Gastroesophageal sphincter (tissue), 4 donors: ENCODE measurements around the gene THAP12. TPM values are rescaled to one million over a fixed set of nuclear protein-coding genes. Genes with fewer than 3 reads are reported as not detected.
A peak's percentile ranks its signal among the peaks of the same experiment; 100 is the strongest.
"Not testable (repeated sequence)": the region's sequence is repeated elsewhere in the genome, so short reads cannot be mapped to it uniquely, and the experiment has no call there.

Experiments used
- ATAC-seq: fragments of 150-250 bp; one replicate; pipeline ENCODE4 v1.9.1; 2016; ENCODE audit warnings: mild to moderate bottlenecking, moderate library complexity
- H3K27ac ChIP-seq, 4 donors: fragments of 200-600 bp; sonication (generic) in 3 of 4; 1 replicate in 3 of 4; 2 replicates in 1 of 4; pipeline ENCODE4 v1.5.1; 2016 to 2019
- H3K27me3 ChIP-seq: fragments of 200-600 bp; sonication (generic); one replicate; pipeline ENCODE4 v1.5.1; 2019
- H3K36me3 ChIP-seq, 2 donors: fragments of 200-600 bp; sonication (generic); one replicate each; pipeline ENCODE4 v1.5.1; 2019; ENCODE audit warnings: control low read depth in 1 of 2
- H3K4me1 ChIP-seq, 3 donors: fragments of 200-600 bp; sonication (generic); 1 replicate in 2 of 3; 2 replicates in 1 of 3; pipeline ENCODE4 v1.5.1; 2016 to 2019; ENCODE audit warnings: control low read depth in 2 of 3
- H3K4me3 ChIP-seq, 2 donors: fragments of 200-600 bp; sonication (generic); one replicate each; pipeline ENCODE4 v1.5.1; 2019; ENCODE audit warnings: mild to moderate bottlenecking in 1 of 2, moderate library complexity in 1 of 2
- H3K9me3 ChIP-seq, 3 donors: fragments of 200-600 bp; sonication (generic); one replicate each; pipeline ENCODE4 v1.5.1; 2017 to 2019; ENCODE audit warnings: control low read depth in 2 of 3
- EP300 ChIP-seq: sonication (generic); formaldehyde crosslinking; IDR thresholded peaks from one replicate; pipeline ENCODE4 v1.6.1; 2017; ENCODE audit warnings: antibody characterized with exemption, mild to moderate bottlenecking
- POLR2A ChIP-seq, 2 donors: fragments of 450-650 bp; IDR thresholded peaks; one replicate each; pipeline ENCODE4 v1.6.1; 2017; ENCODE audit warnings: antibody characterized with exemption in 2 of 2, mild to moderate bottlenecking in 2 of 2, moderate library complexity in 1 of 2
- POLR2AphosphoS5 ChIP-seq: sonication (generic); formaldehyde crosslinking; IDR thresholded peaks from one replicate; pipeline ENCODE4 v1.6.1; 2017; ENCODE audit warnings: antibody characterized with exemption
- WGBS, 2 donors: methylation state at CpG; one replicate each; pipeline ENCODE4 v1.1.5; 2018; ENCODE audit warnings: low coverage in 1 of 2; 5-methylcytosine and 5-hydroxymethylcytosine counted together
- total RNA-seq, 4 donors: library from RNA; depleted of rRNA; stranded (reverse); fragments of >200 nt; gene quantifications; one replicate each; pipeline ENCODE4 v1.1.0, GENCODE V29; 2016
- TF ChIP-seq, protein P1 (sequence below), 4 experiments: fragments of 200-600 bp in 2 of 4; fragments of 450-650 bp in 2 of 4; sonication (generic) in 1 of 4; IDR thresholded peaks; one replicate each; pipeline ENCODE4 v1.5.1; 2017 to 2019; ENCODE audit warnings: antibody characterized with exemption in 4 of 4, mild to moderate bottlenecking in 2 of 4, moderate library complexity in 2 of 4

THAP12 gene
- total RNA-seq, 4 donors from 2014 or later, result 20.7 to 38.6 (median 32.6) TPM

DNA sequence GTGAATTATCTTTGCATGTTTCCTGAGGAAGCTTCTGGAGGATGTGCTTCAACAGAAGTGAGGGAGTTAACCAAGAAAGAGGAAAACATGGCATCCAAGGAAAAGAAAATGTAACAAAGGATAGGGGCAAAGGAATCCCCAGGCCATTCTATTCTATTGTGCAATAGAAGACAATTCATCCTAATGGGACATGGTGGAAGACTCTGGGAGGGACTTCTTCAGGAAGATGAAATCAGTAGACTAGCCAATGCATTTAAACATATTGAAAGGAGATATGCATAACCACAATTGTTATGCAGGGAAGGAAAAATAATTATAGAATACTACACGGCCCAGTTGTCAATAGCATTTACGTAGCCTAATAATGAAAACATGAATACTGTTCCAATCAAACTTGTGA is 55.7 kb downstream of the THAP12 start:
- Histone ChIP-seq H3K36me3 (no peaks in the 10 kb centered on the region), H3K27me3 (peaks cover 26% of the 10 kb centered on the region), H3K27ac (no peak overlapping the region), H3K4me1 (peaks cover 0 to 9% (median 0%) of the 10 kb centered on the region in 3 donors), H3K9me3 (no peaks in the 10 kb centered on the region), H3K4me3 (no peak overlapping the region)
- TF ChIP-seq, protein P1, sequence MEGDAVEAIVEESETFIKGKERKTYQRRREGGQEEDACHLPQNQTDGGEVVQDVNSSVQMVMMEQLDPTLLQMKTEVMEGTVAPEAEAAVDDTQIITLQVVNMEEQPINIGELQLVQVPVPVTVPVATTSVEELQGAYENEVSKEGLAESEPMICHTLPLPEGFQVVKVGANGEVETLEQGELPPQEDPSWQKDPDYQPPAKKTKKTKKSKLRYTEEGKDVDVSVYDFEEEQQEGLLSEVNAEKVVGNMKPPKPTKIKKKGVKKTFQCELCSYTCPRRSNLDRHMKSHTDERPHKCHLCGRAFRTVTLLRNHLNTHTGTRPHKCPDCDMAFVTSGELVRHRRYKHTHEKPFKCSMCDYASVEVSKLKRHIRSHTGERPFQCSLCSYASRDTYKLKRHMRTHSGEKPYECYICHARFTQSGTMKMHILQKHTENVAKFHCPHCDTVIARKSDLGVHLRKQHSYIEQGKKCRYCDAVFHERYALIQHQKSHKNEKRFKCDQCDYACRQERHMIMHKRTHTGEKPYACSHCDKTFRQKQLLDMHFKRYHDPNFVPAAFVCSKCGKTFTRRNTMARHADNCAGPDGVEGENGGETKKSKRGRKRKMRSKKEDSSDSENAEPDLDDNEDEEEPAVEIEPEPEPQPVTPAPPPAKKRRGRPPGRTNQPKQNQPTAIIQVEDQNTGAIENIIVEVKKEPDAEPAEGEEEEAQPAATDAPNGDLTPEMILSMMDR (IDR thresholded peaks at IDR 0.05), result no peak
- TF ChIP-seq POLR2A (IDR thresholded peaks at IDR 0.05) (no peak), POLR2AphosphoS5 (no peak), EP300 (no peak)
- no peak for ATAC-seq
- 82% methylated on average over 2 of the region's 2 CpGs; no CpG with 5 or more reads in 1 of the 2 donors for WGBS, 2 donors

DNA sequence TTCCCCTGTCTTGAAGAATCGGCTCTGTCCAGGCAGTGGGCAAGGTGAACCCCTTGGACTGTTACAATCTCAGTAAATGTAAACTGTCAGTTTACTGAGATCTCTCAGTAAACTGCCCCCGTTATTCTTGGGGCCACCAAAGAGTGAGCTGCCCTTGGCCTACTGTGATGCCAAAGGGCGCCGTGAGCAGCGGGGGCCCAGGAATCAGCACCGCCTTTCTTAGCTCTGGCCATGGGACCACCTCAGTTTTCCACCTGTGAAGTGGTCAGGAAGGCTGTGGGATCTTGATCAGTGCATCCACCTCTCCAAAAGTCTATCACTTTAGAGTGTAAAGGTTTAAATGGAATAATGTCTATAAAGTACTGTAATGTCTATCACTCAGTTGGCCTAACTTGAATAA is 57.1 kb downstream of the THAP12 start:
- H3K9me3 ChIP-seq, result no peaks in the 10 kb centered on the region
- H3K27me3 ChIP-seq, result peaks cover 33% of the 10 kb centered on the region
- no peak for ATAC-seq
- no peak overlapping the region for H3K27ac ChIP-seq
- WGBS, 2 donors, result 90 to 91% methylated on average over 2 to 5 of the region's 6 CpGs
- H3K4me3 ChIP-seq, result no peak overlapping the region
- TF ChIP-seq, protein P1 (IDR thresholded peaks at IDR 0.05), result no peak
- TF ChIP-seq POLR2A (IDR thresholded peaks at IDR 0.05), result no peak
- TF ChIP-seq POLR2AphosphoS5, result no peak
- TF ChIP-seq EP300, result no peak
- H3K4me1 ChIP-seq, result peaks cover 0 to 12% (median 0%) of the 10 kb centered on the region in 3 donors
- no peaks in the 10 kb centered on the region for H3K36me3 ChIP-seq

DNA sequence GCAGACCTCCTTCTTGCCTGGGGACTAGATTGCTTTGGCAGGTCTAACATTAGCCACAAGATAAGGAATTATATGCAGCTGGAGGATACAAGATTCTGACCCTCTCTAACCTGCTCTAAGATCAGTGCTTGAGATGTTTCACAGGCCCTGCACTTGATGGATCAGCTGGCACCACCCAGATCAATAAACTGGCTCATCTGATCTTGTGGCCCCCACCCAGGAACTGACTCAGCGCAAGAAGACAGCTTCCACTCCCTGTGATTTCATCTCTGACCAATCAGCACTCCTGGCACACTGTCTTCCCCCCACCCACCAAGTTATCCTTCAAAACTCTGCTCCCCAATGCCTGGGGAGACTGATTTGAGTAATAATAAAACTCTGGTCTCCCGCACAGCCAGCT is 57.6 kb downstream of the THAP12 start:
- H3K9me3 ChIP-seq, H3K27ac ChIP-seq, ATAC-seq, H3K4me3 ChIP-seq, H3K36me3 ChIP-seq: not testable (repeated sequence)
- Histone ChIP-seq H3K4me1 (peaks cover 0 to 15% (median 0%) of the 10 kb centered on the region in 3 donors), H3K27me3 (peaks cover 33% of the 10 kb centered on the region)
- WGBS, 2 donors, result 100% methylated on average over 1 of the region's 2 CpGs

DNA sequence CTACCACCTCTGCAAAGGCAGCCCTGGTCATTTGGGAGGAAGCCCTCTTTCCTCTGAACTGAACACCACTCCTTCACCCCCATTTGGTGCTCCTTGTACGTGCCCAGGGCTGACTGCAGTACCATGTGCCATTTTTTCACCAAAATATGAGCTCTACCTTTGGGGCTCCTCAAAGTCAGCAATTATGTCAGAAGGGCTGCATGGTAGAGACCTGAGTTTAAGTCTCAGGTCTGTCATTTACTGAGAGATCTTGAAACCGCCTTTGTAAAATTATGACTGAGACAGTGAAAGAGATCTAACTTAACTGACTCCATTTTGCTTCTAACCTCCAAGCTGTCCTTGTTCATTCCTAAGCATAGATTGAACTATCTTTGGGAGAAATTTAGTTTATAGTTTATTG is 58.0 kb downstream of the THAP12 start:
- H3K27ac ChIP-seq, result no peak overlapping the region
- peaks cover 0 to 15% (median 0%) of the 10 kb centered on the region in 3 donors for H3K4me1 ChIP-seq
- H3K9me3 ChIP-seq, result no peaks in the 10 kb centered on the region
- TF ChIP-seq, protein P1 (IDR thresholded peaks at IDR 0.05), result no peak
- no peak for TF ChIP-seq POLR2A (IDR thresholded peaks at IDR 0.05)
- no peak for TF ChIP-seq EP300
- TF ChIP-seq POLR2AphosphoS5, result no peak
- no peak for ATAC-seq
- H3K36me3 ChIP-seq, result no peaks in the 10 kb centered on the region
- H3K4me3 ChIP-seq, result no peak overlapping the region
- 63 to 100% methylated on average over 1 to 2 of the region's 2 CpGs for WGBS, 2 donors
- peaks cover 33% of the 10 kb centered on the region for H3K27me3 ChIP-seq

- Histone ChIP-seq H3K27me3 (peaks cover 33% of the 10 kb centered on the region), H3K4me3 (peak overlapping the region in 1 of 2 donors; percentile 24), H3K36me3 (no peaks in the 10 kb centered on the region), H3K9me3 (no peaks in the 10 kb centered on the region), H3K4me1 (peaks cover 0 to 15% (median 0%) of the 10 kb centered on the region in 3 donors), H3K27ac (no peak overlapping the region)
- ATAC-seq, result no peak
- TF ChIP-seq POLR2AphosphoS5, result no peak
- no peak for TF ChIP-seq EP300
- no peak for TF ChIP-seq POLR2A (IDR thresholded peaks at IDR 0.05)
- TF ChIP-seq, protein P1 (IDR thresholded peaks at IDR 0.05), result no peak
- 75% methylated on average over 4 of the region's 5 CpGs; no CpG with 5 or more reads in 1 of the 2 donors for WGBS, 2 donors
These were observed 58.4 kb downstream of the THAP12 start for GRCh38 chr11:76322540-76322939.
